IgD-negative memory B cell (primary cell): ENCODE measurements around the gene FGFR3. TPM values are rescaled to one million over a fixed set of nuclear protein-coding genes. Genes with fewer than 3 reads are reported as not detected.

ENCODE experiments used
- H3K27ac Mint-ChIP-seq, 3 donors: one replicate each; pipeline ENCODE4 v1.8.0; 2020 to 2022; ENCODE audit warnings: mild to moderate bottlenecking in 3 of 3, mixed read lengths in 3 of 3, moderate library complexity in 1 of 3
- H3K27me3 Mint-ChIP-seq: one replicate; pipeline ENCODE4 v1.8.0; 2021; ENCODE audit warnings: mixed read lengths
- H3K36me3 Mint-ChIP-seq: one replicate; pipeline ENCODE4 v1.8.0; 2020; ENCODE audit warnings: mild to moderate bottlenecking, mixed read lengths
- H3K4me1 Mint-ChIP-seq, 3 donors: one replicate each; pipeline ENCODE4 v1.8.0; 2020 to 2022; ENCODE audit warnings: mixed read lengths in 3 of 3, mild to moderate bottlenecking in 1 of 3
- H3K4me3 Mint-ChIP-seq, 4 donors: one replicate each; pipeline ENCODE4 v1.8.0; 2020 to 2022; ENCODE audit warnings: mild to moderate bottlenecking in 4 of 4, mixed read lengths in 4 of 4, moderate library complexity in 3 of 4
- H3K9me3 Mint-ChIP-seq, 3 donors: one replicate each; pipeline ENCODE4 v1.8.0; 2020 to 2021; ENCODE audit warnings: mixed read lengths in 3 of 3, mild to moderate bottlenecking in 1 of 3
- polyA plus RNA-seq: library from polyadenylated mRNA; unstranded; fragments of 300-500 nt; fragmentation: Illumina TruSeq; gene quantifications from one replicate; pipeline ENCODE4 v1.2.3, GENCODE V29; 2021

The FGFR3 gene
- polyA plus RNA-seq, 1 donor from 2014 or later = 0.45 TPM

- Mint-ChIP-seq H3K27me3 (no peaks in the 10 kb centered on the region), H3K4me1 (peaks cover 10 to 21% (median 19%) of the 10 kb centered on the region in 3 donors), H3K27ac (peak overlapping the region; percentile 45 to 92 (median 80)), H3K4me3 (peak overlapping the region; percentile 80 to 92 (median 86)), H3K36me3 (no peaks in the 10 kb centered on the region), H3K9me3 (no peaks in the 10 kb centered on the region)
Observed at GRCh38 chr4:1854752-1855151, 61.7 kb downstream of the FGFR3 start.

- Mint-ChIP-seq H3K4me3 (peak overlapping the region; percentile 80 to 92 (median 86)), H3K9me3 (no peaks in the 10 kb centered on the region), H3K27ac (peak overlapping the region; percentile 45 to 92 (median 80)), H3K36me3 (no peaks in the 10 kb centered on the region), H3K27me3 (no peaks in the 10 kb centered on the region), H3K4me1 (peaks cover 10 to 21% (median 19%) of the 10 kb centered on the region in 3 donors)
Observed at GRCh38 chr4:1855333-1856070, 62.4 kb downstream of the FGFR3 start.

GRCh38 chr4:1856071-1856942 is 63.2 kb downstream of the FGFR3 start, which contains the start of gene LETM1:
Gene LETM1, minus strand, starts transcription at chr4:1856156. Its CDS starts 206 bp downstream, at chr4:1855950.
- Mint-ChIP-seq H3K4me3 (peak within 1 kb of the TSS; percentile 83 to 92 (median 90)), H3K4me1 (peaks cover 6 to 21% (median 16%) of the 10 kb centered on the region in 3 donors), H3K27me3 (no peaks in the 10 kb centered on the region), H3K9me3 (no peaks in the 10 kb centered on the region), H3K36me3 (no peaks in the 10 kb centered on the region), H3K27ac (peak within 1 kb of the TSS; percentile 45 to 92 (median 80))

GRCh38 chr4:1856943-1857699 is 64.0 kb downstream of the FGFR3 start:
- no peaks in the 10 kb centered on the region for H3K9me3 Mint-ChIP-seq
- H3K27ac Mint-ChIP-seq = no peak overlapping the region
- no peaks in the 10 kb centered on the region for H3K36me3 Mint-ChIP-seq
- peak overlapping the region; percentile 75 to 92 (median 86) for H3K4me3 Mint-ChIP-seq
- peaks cover 12 to 27% (median 17%) of the 10 kb centered on the region in 3 donors for H3K4me1 Mint-ChIP-seq
- no peaks in the 10 kb centered on the region for H3K27me3 Mint-ChIP-seq

- Mint-ChIP-seq H3K9me3 (no peaks in the 10 kb centered on the region), H3K4me1 (peaks cover 13 to 23% (median 21%) of the 10 kb centered on the region in 3 donors), H3K4me3 (peak overlapping the region in 1 of 4 donors; percentile 83), H3K27me3 (peaks cover 2% of the 10 kb centered on the region), H3K27ac (no peak overlapping the region), H3K36me3 (no peaks in the 10 kb centered on the region)
Observed at GRCh38 chr4:1857931-1858330, 64.8 kb downstream of the FGFR3 start.

Other genes starting within 250 kb of the FGFR3 start
- gene FAM53A, start 109.0 kb upstream of the FGFR3 start, polyA plus RNA-seq = 1.5 TPM
- 49.1 TPM for gene SLBP, start 81.0 kb upstream of the FGFR3 start, polyA plus RNA-seq
- 46.1 TPM for gene TMEM129, start 72.0 kb upstream of the FGFR3 start, polyA plus RNA-seq
- gene TACC3, start 71.8 kb upstream of the FGFR3 start, polyA plus RNA-seq = 20.0 TPM
- 12.0 TPM for gene LETM1, start 62.9 kb downstream of the FGFR3 start, polyA plus RNA-seq
- 7.4 TPM for gene NSD2, start 78.1 kb downstream of the FGFR3 start, polyA plus RNA-seq
- gene NELFA, start 215.7 kb downstream of the FGFR3 start, polyA plus RNA-seq = 44.7 TPM